GM12878 (cell line): Measurements from ENCODE around the gene PCED1A.

Experiments used
- CBFB ChIP-seq: IDR thresholded peaks from 2 replicates; pipeline ENCODE4 v1.6.1; 2016; ENCODE audit warnings: antibody characterized with exemption, low read depth
- CHD1 ChIP-seq: IDR thresholded peaks from 2 replicates; pipeline ENCODE4 v1.6.1; 2012; ENCODE audit warnings: low read depth, low read length, improper control_type of control experiment
- CTCF ChIP-seq, 3 experiments: IDR thresholded peaks in 2 of 3; conservative IDR thresholded peaks in 1 of 3; 2 replicates each; pipeline ENCODE4 v1.5.1; 2011; ENCODE audit warnings: low read depth in 3 of 3, low read length in 3 of 3, mild to moderate bottlenecking in 3 of 3, control low read depth in 2 of 3, moderate library complexity in 2 of 3, inconsistent platforms in 1 of 3, mixed read lengths in 1 of 3; ENCODE audit not compliant: control insufficient read depth in 2 of 3, insufficient read depth in 1 of 3; ENCODE audit errors: extremely low read depth in 1 of 3
- HCFC1 ChIP-seq: fragments of 150-350 bp; IDR thresholded peaks from 2 replicates; pipeline ENCODE4 v1.6.1; 2014; ENCODE audit warnings: low read length
- MXI1 ChIP-seq: fragments of 150-350 bp; IDR thresholded peaks from 2 replicates; pipeline ENCODE4 v1.6.1; 2011; ENCODE audit warnings: low read depth, mild to moderate bottlenecking, inconsistent platforms, low read length, improper control_type of control experiment
- NFXL1 ChIP-seq: fragments of 450-650 bp; IDR thresholded peaks from 2 replicates; pipeline ENCODE4 v1.6.1; 2017; ENCODE audit warnings: antibody characterized with exemption, mild to moderate bottlenecking, borderline replicate concordance

- TF ChIP-seq NFXL1 (no peak), MXI1 (no peak), CBFB (no peak), CHD1 (no peak), HCFC1 (no peak), CTCF (IDR thresholded peaks at IDR 0.05 in 2 of 3, conservative IDR thresholded peaks at IDR 0.05 in 1 of 3; ENCODE audit: control insufficient read depth in 2 of 3, extremely low read depth in 1 of 3, insufficient read depth in 1 of 3, low read depth in 3 of 3, low read length in 3 of 3) (no peak)
Measured at GRCh38 chr20:2799271-2799670, 41.2 kb downstream of the PCED1A start.
